HepG2 (cell line): ENCODE data around the gene MRPL50. TPM values are rescaled to one million over a fixed set of nuclear protein-coding genes. Genes with fewer than 3 reads are reported as not detected.
A peak's percentile ranks its signal among the peaks of the same experiment; 100 is the strongest.

Experiments used
- ARNT ChIP-seq: fragments of 450-650 bp; IDR thresholded peaks from 2 replicates; pipeline ENCODE4 v1.6.1; 2017
- ARNT2 ChIP-seq: sonication (generic); formaldehyde crosslinking; IDR thresholded peaks from 2 replicates; pipeline ENCODE4 v1.8.0; 2022; ENCODE audit warnings: mild to moderate bottlenecking, low read depth, missing genetic modification reagents, moderate library complexity
- GTF2F1 ChIP-seq: fragments of 150-350 bp; IDR thresholded peaks from 2 replicates; pipeline ENCODE4 v1.6.1; 2014; ENCODE audit warnings: low read length
- ISL2 ChIP-seq: sonication (generic); formaldehyde crosslinking; IDR thresholded peaks from 2 replicates; pipeline ENCODE4 v1.5.0; 2020; ENCODE audit warnings: missing genetic modification reagents
- RARA ChIP-seq: IDR thresholded peaks from 2 replicates; pipeline ENCODE4 v1.6.1; 2016; ENCODE audit warnings: missing genetic modification reagents, missing compliant biosample characterization
- SRSF1 ChIP-seq: fragments of 200-400 bp; formaldehyde crosslinking; optimal IDR thresholded peaks from 2 replicates; pipeline ENCODE3; 2017; ENCODE audit warnings: mild to moderate bottlenecking, low read depth, low read length, moderate library complexity
- TBX2 ChIP-seq: sonication (generic); formaldehyde crosslinking; IDR thresholded peaks from 2 replicates; pipeline ENCODE4 v1.5.0; 2020; ENCODE audit warnings: missing genetic modification reagents, mild to moderate bottlenecking, borderline replicate concordance
- ZFP82 ChIP-seq: sonication (generic); formaldehyde crosslinking; IDR thresholded peaks from 2 replicates; pipeline ENCODE4 v1.5.1; 2020; ENCODE audit warnings: mild to moderate bottlenecking, missing genetic modification reagents, borderline replicate concordance
- polyA plus RNA-seq, 8 experiments: library from polyadenylated mRNA; depleted of rRNA in 3 of 8; stranded (reverse) in 7 of 8; unstranded in 1 of 8; fragments of >200 nt; fragmentation: Illumina TruSeq in 4 of 8; extraction: Trizol in 4 of 8; gene quantifications; 2 replicates each; pipeline versions ENCODE4 v1.2.1 to v1.2.3, GENCODE V29; 2011 to 2016; ENCODE audit warnings: low read depth in 4 of 8, missing spikeins in 1 of 8, mixed read lengths in 1 of 8; ENCODE audit not compliant: insufficient read depth in 1 of 8
- total RNA-seq, 5 experiments: library from RNA; depleted of rRNA; stranded (reverse); fragments of >200 nt; fragmentation: Illumina TruSeq; extraction: Trizol; gene quantifications; 2 replicates each; pipeline ENCODE4 v1.2.3, GENCODE V29; 2016; ENCODE audit warnings: low read depth in 1 of 5
- TF ChIP-seq, protein P1 (sequence below): sonication (generic); formaldehyde crosslinking; IDR thresholded peaks from 2 replicates; pipeline ENCODE4 v1.9.0; 2021; ENCODE audit warnings: mild to moderate bottlenecking, missing genetic modification reagents
- TF ChIP-seq, protein P2 (sequence below): IDR thresholded peaks from 2 replicates; pipeline ENCODE4 v1.6.1; 2016; ENCODE audit warnings: mild to moderate bottlenecking, missing biosample characterization, missing genetic modification reagents
- TF ChIP-seq, protein P3 (sequence below): fragments of 450-650 bp; IDR thresholded peaks from 2 replicates; pipeline ENCODE4 v1.6.1; 2016

The MRPL50 gene
- total and polyA plus RNA-seq, 2 of the 13 experiments (the other 11 are each of a cell fraction or from before 2014, with no cell fraction given), result 37.1 to 70.0 TPM

DNA sequence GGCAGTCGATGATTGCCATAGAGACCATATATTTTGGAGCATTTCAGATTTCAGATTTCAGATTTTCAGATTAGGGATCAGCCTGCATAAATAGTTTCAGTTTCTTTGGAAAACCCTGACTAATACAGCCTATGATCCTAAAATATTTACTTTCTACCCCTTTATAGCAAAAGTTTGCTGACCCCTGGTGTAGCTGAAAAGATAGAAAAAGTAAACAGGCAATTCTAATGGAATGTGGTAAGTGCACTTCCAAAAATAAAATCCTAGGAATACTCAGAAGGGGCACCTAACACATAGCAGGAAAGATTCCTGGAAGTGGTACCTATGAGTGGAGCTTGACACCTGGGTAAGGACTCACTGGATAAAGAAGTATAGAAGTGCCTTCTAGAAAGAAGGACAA, 48.1 kb downstream of the MRPL50 start (continued):
- TF ChIP-seq ARNT, result no peak
- TF ChIP-seq ARNT2 (CRISPR knock-in tag), result no peak
- TF ChIP-seq, protein P1, sequence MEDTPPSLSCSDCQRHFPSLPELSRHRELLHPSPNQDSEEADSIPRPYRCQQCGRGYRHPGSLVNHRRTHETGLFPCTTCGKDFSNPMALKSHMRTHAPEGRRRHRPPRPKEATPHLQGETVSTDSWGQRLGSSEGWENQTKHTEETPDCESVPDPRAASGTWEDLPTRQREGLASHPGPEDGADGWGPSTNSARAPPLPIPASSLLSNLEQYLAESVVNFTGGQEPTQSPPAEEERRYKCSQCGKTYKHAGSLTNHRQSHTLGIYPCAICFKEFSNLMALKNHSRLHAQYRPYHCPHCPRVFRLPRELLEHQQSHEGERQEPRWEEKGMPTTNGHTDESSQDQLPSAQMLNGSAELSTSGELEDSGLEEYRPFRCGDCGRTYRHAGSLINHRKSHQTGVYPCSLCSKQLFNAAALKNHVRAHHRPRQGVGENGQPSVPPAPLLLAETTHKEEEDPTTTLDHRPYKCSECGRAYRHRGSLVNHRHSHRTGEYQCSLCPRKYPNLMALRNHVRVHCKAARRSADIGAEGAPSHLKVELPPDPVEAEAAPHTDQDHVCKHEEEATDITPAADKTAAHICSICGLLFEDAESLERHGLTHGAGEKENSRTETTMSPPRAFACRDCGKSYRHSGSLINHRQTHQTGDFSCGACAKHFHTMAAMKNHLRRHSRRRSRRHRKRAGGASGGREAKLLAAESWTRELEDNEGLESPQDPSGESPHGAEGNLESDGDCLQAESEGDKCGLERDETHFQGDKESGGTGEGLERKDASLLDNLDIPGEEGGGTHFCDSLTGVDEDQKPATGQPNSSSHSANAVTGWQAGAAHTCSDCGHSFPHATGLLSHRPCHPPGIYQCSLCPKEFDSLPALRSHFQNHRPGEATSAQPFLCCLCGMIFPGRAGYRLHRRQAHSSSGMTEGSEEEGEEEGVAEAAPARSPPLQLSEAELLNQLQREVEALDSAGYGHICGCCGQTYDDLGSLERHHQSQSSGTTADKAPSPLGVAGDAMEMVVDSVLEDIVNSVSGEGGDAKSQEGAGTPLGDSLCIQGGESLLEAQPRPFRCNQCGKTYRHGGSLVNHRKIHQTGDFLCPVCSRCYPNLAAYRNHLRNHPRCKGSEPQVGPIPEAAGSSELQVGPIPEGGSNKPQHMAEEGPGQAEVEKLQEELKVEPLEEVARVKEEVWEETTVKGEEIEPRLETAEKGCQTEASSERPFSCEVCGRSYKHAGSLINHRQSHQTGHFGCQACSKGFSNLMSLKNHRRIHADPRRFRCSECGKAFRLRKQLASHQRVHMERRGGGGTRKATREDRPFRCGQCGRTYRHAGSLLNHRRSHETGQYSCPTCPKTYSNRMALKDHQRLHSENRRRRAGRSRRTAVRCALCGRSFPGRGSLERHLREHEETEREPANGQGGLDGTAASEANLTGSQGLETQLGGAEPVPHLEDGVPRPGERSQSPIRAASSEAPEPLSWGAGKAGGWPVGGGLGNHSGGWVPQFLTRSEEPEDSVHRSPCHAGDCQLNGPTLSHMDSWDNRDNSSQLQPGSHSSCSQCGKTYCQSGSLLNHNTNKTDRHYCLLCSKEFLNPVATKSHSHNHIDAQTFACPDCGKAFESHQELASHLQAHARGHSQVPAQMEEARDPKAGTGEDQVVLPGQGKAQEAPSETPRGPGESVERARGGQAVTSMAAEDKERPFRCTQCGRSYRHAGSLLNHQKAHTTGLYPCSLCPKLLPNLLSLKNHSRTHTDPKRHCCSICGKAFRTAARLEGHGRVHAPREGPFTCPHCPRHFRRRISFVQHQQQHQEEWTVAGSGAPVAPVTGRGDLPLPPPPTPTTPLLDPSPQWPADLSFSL (CRISPR knock-in tag), result no peak
- TF ChIP-seq, protein P2, sequence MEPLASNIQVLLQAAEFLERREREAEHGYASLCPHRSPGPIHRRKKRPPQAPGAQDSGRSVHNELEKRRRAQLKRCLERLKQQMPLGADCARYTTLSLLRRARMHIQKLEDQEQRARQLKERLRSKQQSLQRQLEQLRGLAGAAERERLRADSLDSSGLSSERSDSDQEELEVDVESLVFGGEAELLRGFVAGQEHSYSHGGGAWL, result no peak
- TF ChIP-seq ZFP82 (CRISPR knock-in tag), result peak; percentile 61; the same call in 1 of the 2 replicates
- TF ChIP-seq SRSF1, result no peak
- TF ChIP-seq ISL2 (CRISPR knock-in tag), result peak; percentile 76; the same call in 1 of the 2 replicates
- 0 out of 2 replicates have a peak, but pooled peaks have one; percentile 27 for TF ChIP-seq TBX2
- TF ChIP-seq RARA, result peak; percentile 56; the same call in 1 of the 2 replicates
- TF ChIP-seq, protein P3, sequence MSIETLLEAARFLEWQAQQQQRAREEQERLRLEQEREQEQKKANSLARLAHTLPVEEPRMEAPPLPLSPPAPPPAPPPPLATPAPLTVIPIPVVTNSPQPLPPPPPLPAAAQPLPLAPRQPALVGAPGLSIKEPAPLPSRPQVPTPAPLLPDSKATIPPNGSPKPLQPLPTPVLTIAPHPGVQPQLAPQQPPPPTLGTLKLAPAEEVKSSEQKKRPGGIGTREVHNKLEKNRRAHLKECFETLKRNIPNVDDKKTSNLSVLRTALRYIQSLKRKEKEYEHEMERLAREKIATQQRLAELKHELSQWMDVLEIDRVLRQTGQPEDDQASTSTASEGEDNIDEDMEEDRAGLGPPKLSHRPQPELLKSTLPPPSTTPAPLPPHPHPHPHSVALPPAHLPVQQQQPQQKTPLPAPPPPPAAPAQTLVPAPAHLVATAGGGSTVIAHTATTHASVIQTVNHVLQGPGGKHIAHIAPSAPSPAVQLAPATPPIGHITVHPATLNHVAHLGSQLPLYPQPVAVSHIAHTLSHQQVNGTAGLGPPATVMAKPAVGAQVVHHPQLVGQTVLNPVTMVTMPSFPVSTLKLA, result no peak
- TF ChIP-seq GTF2F1, result no peak
